Measurements from ENCODE around the gene SIX3.

Gene SIX3

GRCh38 chr2:44930274-44931197 lies 11.0 kb upstream of the SIX3 start:
- DNase-seq (ENCODE audit: low read depth in 2 of 3, low spot score in 1 of 3): no peak

GRCh38 chr2:44931198-44931780 lies 10.2 kb upstream of the SIX3 start:
- DNase-seq (ENCODE audit: low read depth in 2 of 3, low spot score in 1 of 3): no peak

GRCh38 chr2:44932079-44932478 lies 9.4 kb upstream of the SIX3 start:
- no peak for DNase-seq (ENCODE audit: low read depth in 2 of 3, low spot score in 1 of 3)

- no peak for DNase-seq (ENCODE audit: low read depth in 2 of 3, low spot score in 1 of 3)
These were observed 8.7 kb upstream of the SIX3 start for GRCh38 chr2:44932564-44933392.

GRCh38 chr2:44933434-44933951 lies 8.0 kb upstream of the SIX3 start:
- no peak for DNase-seq (ENCODE audit: low read depth in 2 of 3, low spot score in 1 of 3)

- DNase-seq (ENCODE audit: low read depth in 2 of 3, low spot score in 1 of 3): no peak
These were observed 7.2 kb upstream of the SIX3 start for GRCh38 chr2:44934038-44934982.

- no peak for DNase-seq (ENCODE audit: low read depth in 2 of 3, low spot score in 1 of 3)
These were observed 6.3 kb upstream of the SIX3 start for GRCh38 chr2:44934983-44935728.

- no peak for DNase-seq (ENCODE audit: low read depth in 2 of 3, low spot score in 1 of 3)
These were observed 5.8 kb upstream of the SIX3 start for GRCh38 chr2:44935729-44936098.

GRCh38 chr2:44936275-44936674 lies 5.2 kb upstream of the SIX3 start:
- DNase-seq (ENCODE audit: low read depth in 2 of 3, low spot score in 1 of 3): no peak

- DNase-seq (ENCODE audit: low read depth in 2 of 3, low spot score in 1 of 3): no peak
These were observed 4.5 kb upstream of the SIX3 start for GRCh38 chr2:44936715-44937687.

- DNase-seq (ENCODE audit: low read depth in 2 of 3, low spot score in 1 of 3): no peak
These were observed 3.7 kb upstream of the SIX3 start for GRCh38 chr2:44937688-44938240.

- no peak for DNase-seq (ENCODE audit: low read depth in 2 of 3, low spot score in 1 of 3)
These were observed 3.0 kb upstream of the SIX3 start for GRCh38 chr2:44938287-44939105.

- no peak for DNase-seq (ENCODE audit: low read depth in 2 of 3, low spot score in 1 of 3)
These were observed 2.1 kb upstream of the SIX3 start for GRCh38 chr2:44939106-44940048.

- DNase-seq (ENCODE audit: low read depth in 2 of 3, low spot score in 1 of 3): no peak
These were observed 1.4 kb upstream of the SIX3 start for GRCh38 chr2:44940049-44940494.

GRCh38 chr2:44940732-44941464 lies 604 bp upstream of the SIX3 start:
- no peak for DNase-seq (ENCODE audit: low read depth in 2 of 3, low spot score in 1 of 3)

Data from stimulated activated CD4-positive, alpha-beta T cell treated with anti-CD3 and anti-CD28 coated beads, Interleukin-12 subunit alpha, Interleukin-12 subunit beta, amount 100 ng/mL, for 48 hours (primary cell).